ENCODE data around the gene GMDS. TPM values are rescaled to one million over a fixed set of nuclear protein-coding genes. Genes with fewer than 3 reads are reported as not detected.

GMDS gene
- total RNA-seq, 1 donor from 2014 or later, result 30.1 TPM

DNA sequence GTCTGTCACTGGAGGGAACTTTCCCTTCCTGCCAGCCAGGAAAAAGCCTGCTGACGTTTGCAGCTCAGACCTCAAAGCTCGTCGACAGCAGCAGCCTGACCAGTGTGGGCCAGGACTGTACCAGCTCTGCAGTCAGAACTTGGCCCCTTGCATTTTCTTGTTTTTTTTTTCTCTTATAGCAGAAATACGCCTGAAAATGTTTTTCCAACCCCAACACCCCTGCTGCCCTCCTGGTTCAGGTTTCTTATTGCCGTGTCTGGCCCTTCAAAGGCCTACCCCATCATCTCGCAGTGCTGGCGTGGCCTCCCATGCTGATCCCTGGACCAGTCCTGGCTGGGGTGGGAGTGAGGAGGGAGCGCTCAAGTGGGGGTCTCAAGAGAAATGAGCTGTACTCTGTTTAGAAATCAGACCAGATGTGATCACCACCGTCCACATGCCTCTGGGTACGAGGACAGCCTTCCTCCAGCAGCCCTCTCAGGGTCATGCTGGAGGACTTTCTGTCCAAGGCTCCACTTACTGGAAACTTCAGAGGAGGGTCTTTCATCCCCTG is 466.6 kb downstream of the GMDS start:
- no peak for DNase-seq
- TF ChIP-seq, protein P1, sequence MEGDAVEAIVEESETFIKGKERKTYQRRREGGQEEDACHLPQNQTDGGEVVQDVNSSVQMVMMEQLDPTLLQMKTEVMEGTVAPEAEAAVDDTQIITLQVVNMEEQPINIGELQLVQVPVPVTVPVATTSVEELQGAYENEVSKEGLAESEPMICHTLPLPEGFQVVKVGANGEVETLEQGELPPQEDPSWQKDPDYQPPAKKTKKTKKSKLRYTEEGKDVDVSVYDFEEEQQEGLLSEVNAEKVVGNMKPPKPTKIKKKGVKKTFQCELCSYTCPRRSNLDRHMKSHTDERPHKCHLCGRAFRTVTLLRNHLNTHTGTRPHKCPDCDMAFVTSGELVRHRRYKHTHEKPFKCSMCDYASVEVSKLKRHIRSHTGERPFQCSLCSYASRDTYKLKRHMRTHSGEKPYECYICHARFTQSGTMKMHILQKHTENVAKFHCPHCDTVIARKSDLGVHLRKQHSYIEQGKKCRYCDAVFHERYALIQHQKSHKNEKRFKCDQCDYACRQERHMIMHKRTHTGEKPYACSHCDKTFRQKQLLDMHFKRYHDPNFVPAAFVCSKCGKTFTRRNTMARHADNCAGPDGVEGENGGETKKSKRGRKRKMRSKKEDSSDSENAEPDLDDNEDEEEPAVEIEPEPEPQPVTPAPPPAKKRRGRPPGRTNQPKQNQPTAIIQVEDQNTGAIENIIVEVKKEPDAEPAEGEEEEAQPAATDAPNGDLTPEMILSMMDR (IDR thresholded peaks at IDR 0.05), result no peak
- POLR2A ChIA-PET, result no interaction called here
- CTCF ChIA-PET, result no interaction called here
- Mint-ChIP-seq H3K4me3 (no peak overlapping the region), H3K27ac (no peak overlapping the region), H3K4me1 (no peaks in the 10 kb centered on the region), H3K9me3 (no peaks in the 10 kb centered on the region), H3K27me3 (no peaks in the 10 kb centered on the region), H3K36me3 (ENCODE audit: low read depth) (peaks cover 3% of the 10 kb centered on the region)
- intact Hi-C loops (cut with micrococcal nuclease), result no loop called here
- no peak for ATAC-seq (ENCODE audit: low read depth)

DNA sequence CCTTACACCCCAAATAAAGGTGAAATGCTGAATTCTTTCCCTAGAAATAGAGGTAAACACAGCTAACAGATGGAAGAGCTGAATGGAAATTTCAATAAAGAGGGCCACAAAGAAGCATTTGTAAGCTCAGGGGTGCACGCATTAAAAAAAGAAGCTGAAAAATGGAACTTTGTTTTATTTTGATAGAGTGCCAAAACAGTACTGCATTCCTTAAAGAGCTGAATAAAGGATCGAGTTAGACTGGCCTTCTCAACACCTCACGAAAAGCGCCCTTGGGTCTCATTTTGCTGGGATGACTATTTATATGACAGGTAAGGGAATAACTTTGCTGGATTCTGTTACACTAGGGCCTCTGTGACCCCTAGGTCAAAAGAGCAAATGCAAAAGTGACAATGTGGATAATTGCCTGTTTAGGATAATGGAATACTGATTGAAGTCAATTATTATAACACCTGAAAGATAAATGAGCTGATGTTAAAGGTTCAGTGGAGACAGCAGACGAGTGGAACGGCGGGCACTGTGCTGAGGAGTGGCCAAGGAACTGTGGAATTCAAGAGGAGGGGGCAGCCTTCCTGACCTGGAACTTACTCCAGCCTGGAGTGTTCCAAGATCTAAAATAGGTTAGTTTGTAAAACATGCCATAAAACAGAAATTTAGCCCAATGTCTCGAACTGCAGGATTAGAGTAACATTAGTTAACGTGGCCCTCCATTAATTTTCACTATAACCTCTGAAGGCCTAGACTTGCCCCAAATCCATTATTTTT is 467.3 kb downstream of the GMDS start:
- no peak for DNase-seq
- Mint-ChIP-seq H3K27me3 (no peaks in the 10 kb centered on the region), H3K36me3 (ENCODE audit: low read depth) (peaks cover 3% of the 10 kb centered on the region), H3K9me3 (no peaks in the 10 kb centered on the region), H3K4me3 (no peak overlapping the region), H3K4me1 (peaks cover 3% of the 10 kb centered on the region), H3K27ac (no peak overlapping the region)
- intact Hi-C loops (cut with micrococcal nuclease), result no loop called here
- POLR2A ChIA-PET, result no interaction called here
- TF ChIP-seq, protein P1 (IDR thresholded peaks at IDR 0.05), result no peak
- CTCF ChIA-PET, result no interaction called here
- no peak for ATAC-seq (ENCODE audit: low read depth)

DNA sequence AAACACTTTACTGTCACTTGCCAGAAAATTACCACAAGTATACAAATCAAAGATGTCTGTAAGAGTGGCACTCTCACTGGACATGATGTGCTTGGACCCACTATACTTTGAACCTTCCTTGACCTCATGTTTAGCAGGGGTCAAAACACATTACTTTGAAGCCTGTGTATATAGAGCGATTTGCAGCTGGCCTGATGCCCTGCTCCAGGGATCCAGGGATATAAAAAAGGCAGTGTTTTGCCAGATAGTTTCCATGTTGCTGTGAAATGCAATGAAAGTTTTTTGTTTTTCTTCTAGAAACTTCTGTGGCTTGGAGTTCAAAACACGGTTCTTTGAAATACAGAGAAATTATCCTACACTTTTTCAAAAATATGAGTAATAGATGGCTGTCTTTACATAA is 470.0 kb downstream of the GMDS start:
- H3K36me3 Mint-ChIP-seq (ENCODE audit: low read depth), result peaks cover 3% of the 10 kb centered on the region
- H3K27me3 Mint-ChIP-seq, result no peaks in the 10 kb centered on the region
- intact Hi-C loops (cut with micrococcal nuclease), result no loop called here
- ATAC-seq (ENCODE audit: low read depth), result no peak
- no peak for DNase-seq
- TF ChIP-seq, protein P1 (IDR thresholded peaks at IDR 0.05), result no peak
- POLR2A ChIA-PET, result no interaction called here
- H3K4me3 Mint-ChIP-seq, result no peak overlapping the region
- peaks cover 3% of the 10 kb centered on the region for H3K4me1 Mint-ChIP-seq
- no peak overlapping the region for H3K27ac Mint-ChIP-seq
- CTCF ChIA-PET, result no interaction called here
- no peaks in the 10 kb centered on the region for H3K9me3 Mint-ChIP-seq

DNA sequence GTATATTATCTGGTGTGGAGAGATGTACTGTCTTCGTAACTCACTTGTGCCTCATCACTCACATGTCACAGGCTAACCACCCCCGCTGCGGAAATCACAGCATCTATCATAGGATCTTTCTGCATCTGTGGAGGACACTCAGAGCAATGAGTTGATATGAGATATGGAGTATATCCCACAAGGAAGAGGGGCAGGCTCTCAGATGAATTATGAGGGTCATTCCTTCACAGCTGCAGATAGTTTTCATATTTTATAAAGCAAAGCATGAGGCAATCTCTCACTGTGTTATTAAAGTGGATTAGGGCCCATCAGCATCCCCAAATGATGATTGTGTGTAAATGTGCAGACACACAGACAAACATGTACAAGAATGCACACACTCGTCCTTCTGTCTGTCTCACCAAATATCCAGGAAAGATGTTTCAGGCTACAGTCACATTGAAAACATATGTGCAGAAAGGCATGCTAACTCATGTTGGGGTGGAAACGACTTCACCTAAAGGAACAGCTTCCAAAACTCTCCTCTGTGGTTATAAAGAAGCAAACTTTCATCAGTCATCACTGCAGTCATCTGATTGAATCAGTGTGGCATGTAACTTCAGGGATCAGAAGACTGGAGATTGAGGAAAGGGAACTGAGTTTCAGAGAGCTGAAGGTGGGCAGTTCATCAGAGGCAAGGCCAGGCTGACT is 471.0 kb downstream of the GMDS start:
- intact Hi-C loops (cut with micrococcal nuclease), result no loop called here
- Mint-ChIP-seq H3K4me3 (no peak overlapping the region), H3K9me3 (no peaks in the 10 kb centered on the region), H3K4me1 (peaks cover 3% of the 10 kb centered on the region), H3K36me3 (ENCODE audit: low read depth) (peaks cover 3% of the 10 kb centered on the region), H3K27me3 (no peaks in the 10 kb centered on the region), H3K27ac (no peak overlapping the region)
- ChIA-PET CTCF (no interaction called here), POLR2A (no interaction called here)
- ATAC-seq (ENCODE audit: low read depth) (no peak), DNase-seq (no peak)
- TF ChIP-seq, protein P1 (IDR thresholded peaks at IDR 0.05), result no peak

DNA sequence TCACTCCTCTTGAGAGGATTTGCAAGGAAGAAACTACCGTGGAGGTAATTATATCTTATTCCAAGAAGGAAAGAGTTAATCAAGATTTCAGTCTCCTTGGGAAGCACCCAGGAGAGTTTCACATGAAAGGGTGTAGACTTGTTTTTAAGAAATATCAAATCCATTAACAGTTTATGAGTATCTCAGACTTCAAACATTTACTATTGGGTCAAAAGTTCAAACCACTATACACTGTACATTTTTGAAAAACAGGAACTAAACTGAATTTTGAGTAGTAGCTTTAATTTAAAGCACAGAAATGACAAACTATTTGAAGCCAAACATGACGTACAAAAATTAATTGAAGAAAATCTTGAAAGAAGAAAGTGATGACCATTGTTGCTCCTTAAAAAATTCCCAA is 471.7 kb downstream of the GMDS start:
- ATAC-seq (ENCODE audit: low read depth) (no peak), DNase-seq (no peak)
- Mint-ChIP-seq H3K4me1 (peaks cover 3% of the 10 kb centered on the region), H3K9me3 (no peaks in the 10 kb centered on the region), H3K27me3 (no peaks in the 10 kb centered on the region), H3K36me3 (ENCODE audit: low read depth) (peaks cover 3% of the 10 kb centered on the region), H3K27ac (no peak overlapping the region), H3K4me3 (no peak overlapping the region)
- intact Hi-C loops (cut with micrococcal nuclease), result no loop called here
- CTCF ChIA-PET, result no interaction called here
- POLR2A ChIA-PET, result no interaction called here
- TF ChIP-seq, protein P1 (IDR thresholded peaks at IDR 0.05), result no peak
